Keratinocyte (primary cell): Measurements from ENCODE around the gene SND1. TPM values are rescaled to one million over a fixed set of nuclear protein-coding genes. Genes with fewer than 3 reads are reported as not detected.

Source experiments
- DNase-seq: peaks from one replicate; pipeline ENCODE4 v3.0.0-alpha.2; 2011; ENCODE audit warnings: low read depth, missing footprints, low spot score
- FAIRE-seq: peaks from 2 replicates; lab custom pipeline; 2011; peaks lifted over from hg19 to GRCh38; lab: Jason Lieb, UNC
- H2AFZ ChIP-seq: 2 replicates; pipeline ENCODE4 v1.6.0; 2012; ENCODE audit warnings: low read length, control low read depth, inconsistent platforms; ENCODE audit not compliant: control insufficient read depth
- H3K27ac ChIP-seq: 2 replicates; pipeline ENCODE4 v1.5.1; 2011; ENCODE audit warnings: low read length; ENCODE audit not compliant: control insufficient read depth, insufficient read depth
- H3K27me3 ChIP-seq: 3 replicates; pipeline ENCODE4 v1.6.0; 2011; ENCODE audit warnings: low read length; ENCODE audit not compliant: control insufficient read depth, insufficient read depth; ENCODE audit errors: extremely low read depth
- H3K36me3 ChIP-seq, 2 experiments: 2 replicates in 1 of 2; 3 replicates in 1 of 2; pipeline ENCODE4 v1.5.1; 2011; ENCODE audit warnings: low read length in 2 of 2, mild to moderate bottlenecking in 1 of 2; ENCODE audit not compliant: control insufficient read depth in 2 of 2, insufficient read depth in 2 of 2; ENCODE audit errors: extremely low read depth in 1 of 2
- H3K4me1 ChIP-seq: 3 replicates; pipeline ENCODE4 v1.5.1; 2011; ENCODE audit warnings: low read length; ENCODE audit not compliant: control insufficient read depth, insufficient read depth; ENCODE audit errors: extremely low read depth
- H3K4me2 ChIP-seq: 3 replicates; pipeline ENCODE4 v1.6.0; 2011; ENCODE audit warnings: low read depth, low read length; ENCODE audit not compliant: control insufficient read depth, insufficient read depth; ENCODE audit errors: extremely low read depth
- H3K4me3 ChIP-seq, 3 experiments: fragments of 200-600 bp in 1 of 3; sonication (generic) in 1 of 3; 2 replicates in 2 of 3; 3 replicates in 1 of 3; pipeline ENCODE4 v1.5.1; 2011 to 2016; ENCODE audit warnings: low read length in 3 of 3, mild to moderate bottlenecking in 3 of 3, control low read depth in 2 of 3, inconsistent platforms in 1 of 3, low read depth in 1 of 3, mixed read lengths in 1 of 3, mixed run types in 1 of 3, moderate library complexity in 1 of 3; ENCODE audit not compliant: control insufficient read depth in 2 of 3, insufficient read depth in 2 of 3; ENCODE audit errors: extremely low read depth in 1 of 3
- H3K79me2 ChIP-seq: 2 replicates; pipeline ENCODE4 v1.6.0; 2012; ENCODE audit warnings: low read length; ENCODE audit not compliant: control insufficient read depth, insufficient read depth
- H3K9ac ChIP-seq: 3 replicates; pipeline ENCODE4 v1.6.0; 2011; ENCODE audit warnings: low read length; ENCODE audit not compliant: control insufficient read depth, insufficient read depth; ENCODE audit errors: extremely low read depth
- H3K9me1 ChIP-seq: 3 replicates; pipeline ENCODE4 v1.6.0; 2011; ENCODE audit warnings: low read length; ENCODE audit not compliant: control insufficient read depth, insufficient read depth; ENCODE audit errors: extremely low read depth
- H3K9me3 ChIP-seq: 2 replicates; pipeline ENCODE4 v1.5.1; 2012; ENCODE audit warnings: low read depth, low read length; ENCODE audit not compliant: control insufficient read depth
- H4K20me1 ChIP-seq: 3 replicates; pipeline ENCODE4 v1.6.0; 2011; ENCODE audit warnings: low read length; ENCODE audit not compliant: control insufficient read depth, insufficient read depth; ENCODE audit errors: extremely low read depth
- CTCF ChIP-seq, 3 experiments: IDR thresholded peaks in 1 of 3; conservative IDR thresholded peaks in 1 of 3; optimal IDR thresholded peaks in 1 of 3; 2 replicates in 2 of 3; 3 replicates in 1 of 3; pipeline versions ENCODE3 to v1.5.1; 2011; ENCODE audit warnings: low read length in 3 of 3, mild to moderate bottlenecking in 3 of 3, moderate library complexity in 2 of 3, control low read depth in 1 of 3, inconsistent platforms in 1 of 3; ENCODE audit not compliant: insufficient read depth in 2 of 3; ENCODE audit errors: extremely low read depth in 1 of 3
- EZH2 ChIP-seq: IDR thresholded peaks from one replicate; pipeline ENCODE4 v1.6.1; 2012; ENCODE audit warnings: inconsistent platforms, mild to moderate bottlenecking, low read length, moderate library complexity
- dilution Hi-C: fragments of 300-500 bp; cut with MboI; formaldehyde crosslinking; loops from one replicate; pipeline ENCODE4 v1.7.0; 2020; ENCODE audit warnings: low sequenced_read_pairs; ENCODE audit not compliant: extremely low pct_ligation_motif_present
- polyA plus RNA-seq, 5 experiments: library from polyadenylated mRNA; depleted of rRNA in 3 of 5; stranded (reverse) in 3 of 5; stranded (forward) in 1 of 5; unstranded in 1 of 5; fragments of >200 nt; gene quantifications; 1 replicate in 1 of 5; 2 replicates in 3 of 5; 3 replicates in 1 of 5; pipeline versions ENCODE4 v1.2.1 to v1.2.3, GENCODE V29; 2011 to 2012; ENCODE audit warnings: missing spikeins in 2 of 5, low read depth in 1 of 5, low replicate concordance in 1 of 5

SND1 gene
- polyA plus RNA-seq, 1 donor (not counting 4 experiments of a cell fraction or from before 2014, with no cell fraction given), result 140 TPM

GRCh38 chr7:127897704-127898454, 245.9 kb downstream of the SND1 start:
- no peaks in the 10 kb centered on the region for H3K9me3 ChIP-seq
- no peak overlapping the region for H2AFZ ChIP-seq
- H4K20me1 ChIP-seq, result no peaks in the 10 kb centered on the region
- DNase-seq (no peak), FAIRE-seq (no peak)
- no peak overlapping the region for H3K4me3 ChIP-seq
- H3K4me1 ChIP-seq, result peaks cover 12% of the 10 kb centered on the region
- H3K4me2 ChIP-seq, result no peak overlapping the region
- dilution Hi-C loops, result no loop called here
- peaks cover 0 to 4% of the 10 kb centered on the region in 2 experiments for H3K36me3 ChIP-seq
- H3K9ac ChIP-seq, result no peak overlapping the region
- peaks cover 3% of the 10 kb centered on the region for H3K9me1 ChIP-seq
- TF ChIP-seq EZH2, result no peak
- no peaks in the 10 kb centered on the region for H3K27me3 ChIP-seq
- peaks cover 36% of the 10 kb centered on the region for H3K79me2 ChIP-seq
- H3K27ac ChIP-seq, result no peak overlapping the region

- no peak overlapping the region for H3K4me3 ChIP-seq
- no peak overlapping the region for H3K4me2 ChIP-seq
- no peak overlapping the region for H3K9ac ChIP-seq
- peaks cover 3% of the 10 kb centered on the region for H3K9me1 ChIP-seq
- no peaks in the 10 kb centered on the region for H3K27me3 ChIP-seq
- DNase-seq (no peak), FAIRE-seq (no peak)
- no peaks in the 10 kb centered on the region for H4K20me1 ChIP-seq
- H3K36me3 ChIP-seq, result peaks cover 0 to 4% of the 10 kb centered on the region in 2 experiments
- peaks cover 7% of the 10 kb centered on the region for H3K4me1 ChIP-seq
- H3K27ac ChIP-seq, result no peak overlapping the region
- TF ChIP-seq EZH2 (no peak), CTCF (optimal IDR thresholded peaks at IDR 0.05 in 1 of 3, IDR thresholded peaks at IDR 0.05 in 1 of 3, conservative IDR thresholded peaks at IDR 0.05 in 1 of 3; ENCODE audit: extremely low read depth in 1 of 3, insufficient read depth in 2 of 3, low read length in 3 of 3) (no peak)
- peaks cover 35% of the 10 kb centered on the region for H3K79me2 ChIP-seq
- dilution Hi-C loops, result no loop called here
- no peaks in the 10 kb centered on the region for H3K9me3 ChIP-seq
- no peak overlapping the region for H2AFZ ChIP-seq
These were observed 247.4 kb downstream of the SND1 start for GRCh38 chr7:127899411-127899810.
